PC-3 (cell line): Measurements from ENCODE around the gene AFG3L2. TPM values are rescaled to one million over a fixed set of nuclear protein-coding genes. Genes with fewer than 3 reads are reported as not detected.

Experiments
- ATAC-seq: fragments of 200-7000 bp; cut with Tn5 transposase; 2 replicates; pipeline ENCODE4 v1.9.1; 2020; ENCODE audit warnings: mild to moderate bottlenecking, moderate library complexity
- BruUV-seq: library from RNA; stranded (reverse); fragments of 400-500 nt; replicated peaks from 2 replicates; lab custom pipeline; 2021; lab: Mats Ljungman, UMichigan
- CTCF ChIA-PET: fragments of 300-600 bp; sonication (Branson Sonifier 250); formaldehyde crosslinking; loops from one replicate; lab custom pipeline; 2022; ENCODE audit warnings: antibody characterized with exemption; lab: Charles Lee
- POLR2A ChIA-PET: fragments of 300-600 bp; sonication (Branson Sonifier 250); formaldehyde crosslinking; loops from one replicate; lab custom pipeline; 2022; ENCODE audit warnings: antibody characterized with exemption; ENCODE audit not compliant: unreplicated experiment; lab: Charles Lee
- DNase-seq: peaks from one replicate; pipeline ENCODE4 v3.0.0-alpha.2; 2015
- H2AFZ ChIP-seq: fragments of 300-600 bp; sonication (generic); 2 replicates; pipeline ENCODE4 v1.6.0; 2016; ENCODE audit warnings: antibody characterized with exemption, low read length
- H3F3A ChIP-seq: fragments of 300-600 bp; sonication (generic); one replicate; pipeline ENCODE4 v1.6.0; 2017; ENCODE audit warnings: antibody characterized with exemption, low read length, control low read depth, mild to moderate bottlenecking; ENCODE audit not compliant: unreplicated experiment
- H3K27ac ChIP-seq: fragments of 300-600 bp; sonication (generic); 2 replicates; pipeline ENCODE4 v1.5.1; 2016; ENCODE audit warnings: mild to moderate bottlenecking, low read length
- H3K27me3 ChIP-seq: fragments of 300-600 bp; sonication (generic); 2 replicates; pipeline ENCODE4 v1.6.1; 2016; ENCODE audit warnings: low read length, mixed read lengths
- H3K36me3 ChIP-seq: fragments of 300-600 bp; sonication (generic); 2 replicates; pipeline ENCODE4 v1.6.1; 2016; ENCODE audit warnings: low read depth, mixed run types, low read length, mixed read lengths
- H3K4me1 ChIP-seq: fragments of 300-600 bp; sonication (generic); 2 replicates; pipeline ENCODE4 v1.5.1; 2016; ENCODE audit warnings: low read length; ENCODE audit not compliant: insufficient read depth
- H3K4me2 ChIP-seq: fragments of 300-600 bp; sonication (generic); 2 replicates; pipeline ENCODE4 v1.6.0; 2016; ENCODE audit warnings: low read length
- H3K4me3 ChIP-seq: fragments of 300-600 bp; sonication (generic); 2 replicates; pipeline ENCODE4 v1.5.1; 2016; ENCODE audit warnings: mild to moderate bottlenecking, low read length, mixed read lengths
- H3K79me2 ChIP-seq: fragments of 300-600 bp; sonication (generic); 2 replicates; pipeline ENCODE4 v1.6.1; 2017; ENCODE audit warnings: low read length, mixed read lengths
- H3K9ac ChIP-seq: fragments of 300-600 bp; sonication (generic); 2 replicates; pipeline ENCODE4 v1.6.0; 2016; ENCODE audit warnings: mild to moderate bottlenecking, low read length
- H3K9me2 ChIP-seq: fragments of 300-600 bp; sonication (generic); replicated peaks from 2 replicates; pipeline ENCODE4 v1.6.1; 2016; ENCODE audit warnings: mixed run types, low read length, mixed read lengths
- H3K9me3 ChIP-seq: fragments of 300-600 bp; sonication (generic); 2 replicates; pipeline ENCODE4 v1.6.1; 2016; ENCODE audit warnings: low read length, mixed read lengths
- H4K20me1 ChIP-seq: fragments of 300-600 bp; sonication (generic); 2 replicates; pipeline ENCODE4 v1.6.1; 2016; ENCODE audit warnings: low read length, mixed read lengths
- CTCF ChIP-seq: fragments of 300-600 bp; sonication (generic); conservative IDR thresholded peaks from 2 replicates; pipeline ENCODE4 v1.5.1; 2017; ENCODE audit warnings: antibody characterized with exemption, low read depth, mild to moderate bottlenecking, low read length
- EZH2 ChIP-seq: fragments of 300-600 bp; sonication (generic); IDR thresholded peaks from one replicate; pipeline ENCODE4 v1.6.1; 2017; ENCODE audit warnings: antibody characterized with exemption, mild to moderate bottlenecking, low read length; ENCODE audit not compliant: unreplicated experiment
- EZH2phosphoT487 ChIP-seq: fragments of 300-600 bp; sonication (generic); IDR thresholded peaks from 2 replicates; pipeline ENCODE4 v1.6.1; 2018; ENCODE audit warnings: mild to moderate bottlenecking, antibody characterized with exemption, low read length, borderline replicate concordance
- intact Hi-C: fragments of 100-400 bp; cut with micrococcal nuclease; formaldehyde crosslinking; loops from 2 replicates; pipeline ENCODE4 v1.9.0; 2023
- total RNA-seq: library from RNA; depleted of rRNA; stranded (reverse); fragments of >200 nt; gene quantifications from 2 replicates; pipeline ENCODE4 v1.2.3, GENCODE V29; 2014

Gene AFG3L2
- total RNA-seq, 1 experiment from 2014 or later = 79.3 TPM

GRCh38 chr18:12283256-12283655 lies 93.8 kb downstream of the AFG3L2 start:
- Histone ChIP-seq H3K4me1 (peaks cover 39% of the 10 kb centered on the region), H3K27ac (peak overlapping the region; percentile 33), H3K79me2 (no peaks in the 10 kb centered on the region), H3K9me3 (no peaks in the 10 kb centered on the region), H3K4me2 (peak overlapping the region; percentile 23), H3K27me3 (no peaks in the 10 kb centered on the region), H4K20me1 (no peaks in the 10 kb centered on the region), H3K36me3 (no peaks in the 10 kb centered on the region), H3K9me2 (no peaks in the 10 kb centered on the region), H3K9ac (no peak overlapping the region), H3F3A (no peaks in the 10 kb centered on the region), H3K4me3 (no peak overlapping the region), H2AFZ (peak overlapping the region; percentile 17; the same call in 1 of the 2 replicates)
- BruUV-seq = no TSS peak
- no peak for TF ChIP-seq EZH2
- no peak for TF ChIP-seq EZH2phosphoT487
- TF ChIP-seq CTCF = peak; percentile 70
- intact Hi-C loops = loop anchor here (2.0 to 5.0 kb wide), 2 partner anchors 54 to 94 kb away; partner anchors contain the start of gene AFG3L2
- POLR2A ChIA-PET = interaction anchor here (1.8 kb wide), 1 partner anchor 94 kb away, joined by 12 read pairs; the partner anchor contains the start of gene AFG3L2
- DNase-seq = peak; percentile 86
- ATAC-seq = peak; percentile 21
- CTCF ChIA-PET = interaction anchor here (0.8 to 1.6 kb wide), 3 partner anchors 11 to 26 kb away, joined by 3 to 23 read pairs (median 6); no protein-coding TSS in a partner anchor

- no peaks in the 10 kb centered on the region for H3K79me2 ChIP-seq
- H3K9me3 ChIP-seq = no peaks in the 10 kb centered on the region
- no peaks in the 10 kb centered on the region for H4K20me1 ChIP-seq
- H3F3A ChIP-seq = no peaks in the 10 kb centered on the region
- no peaks in the 10 kb centered on the region for H3K9me2 ChIP-seq
- DNase-seq = peak; percentile 85
- H3K4me1 ChIP-seq = peaks cover 32% of the 10 kb centered on the region
- H3K9ac ChIP-seq = no peak overlapping the region
- no peak overlapping the region for H3K4me3 ChIP-seq
- peak; percentile 93 for ATAC-seq
- TF ChIP-seq CTCF (no peak), EZH2 (no peak), EZH2phosphoT487 (no peak)
- no peaks in the 10 kb centered on the region for H3K27me3 ChIP-seq
- CTCF ChIA-PET = interaction anchor here (0.6 to 1.4 kb wide), 5 partner anchors 11 to 46 kb away, joined by 3 to 23 read pairs (median 4); no protein-coding TSS in a partner anchor
- peak overlapping the region; percentile 33 for H3K27ac ChIP-seq
- H2AFZ ChIP-seq = peak overlapping the region; percentile 17
- POLR2A ChIA-PET = interaction anchor here (0.5 to 1.8 kb wide), 4 partner anchors 11 to 601 kb away, joined by 3 to 12 read pairs (median 4); partner anchors contain the start of gene AFG3L2
- BruUV-seq = no TSS peak
- intact Hi-C loops = loop anchor here (2.0 to 5.0 kb wide), 2 partner anchors 55 to 94 kb away; partner anchors contain the start of gene AFG3L2
- H3K36me3 ChIP-seq = no peaks in the 10 kb centered on the region
- H3K4me2 ChIP-seq = peak overlapping the region; percentile 23
These were observed 94.5 kb downstream of the AFG3L2 start for GRCh38 chr18:12282442-12283039.
